ENCODE data around the gene ATP8B4.

- TF ChIP-seq EZH2 (IDR thresholded peaks at IDR 0.05; ENCODE audit: insufficient read depth, poor library complexity, severe bottlenecking): no peak
- TF ChIP-seq EZH2phosphoT487 (IDR thresholded peaks at IDR 0.05; ENCODE audit: insufficient read depth, low read depth): no peak
Observed at GRCh38 chr15:50077651-50078050, 41.4 kb downstream of the ATP8B4 start.

Measured in GM23248 (cell line).